HEK293T (cell line): Measurements from ENCODE around the gene DSG2.

Experiments
- BHLHE40 ChIP-seq: fragments of 450-650 bp; IDR thresholded peaks from 2 replicates; pipeline ENCODE4 v1.6.1; 2016; ENCODE audit warnings: mild to moderate bottlenecking, moderate library complexity, borderline replicate concordance
- CTBP1 ChIP-seq: fragments of 450-650 bp; IDR thresholded peaks from 2 replicates; pipeline ENCODE4 v1.6.1; 2016; ENCODE audit warnings: borderline replicate concordance
- ELF4 ChIP-seq: fragments of 450-650 bp; IDR thresholded peaks from 2 replicates; pipeline ENCODE4 v1.6.1; 2017; ENCODE audit warnings: antibody characterized with exemption
- FOXM1 ChIP-seq: fragments of 450-650 bp; IDR thresholded peaks from 2 replicates; pipeline ENCODE4 v1.6.1; 2017; ENCODE audit warnings: mild to moderate bottlenecking, borderline replicate concordance
- LEF1 ChIP-seq: fragments of 450-650 bp; IDR thresholded peaks from 2 replicates; pipeline ENCODE4 v1.6.1; 2017; ENCODE audit warnings: mild to moderate bottlenecking, borderline replicate concordance
- PKNOX1 ChIP-seq: fragments of 450-650 bp; IDR thresholded peaks from 2 replicates; pipeline ENCODE4 v1.6.1; 2016
- SP1 ChIP-seq: fragments of 450-650 bp; IDR thresholded peaks from 2 replicates; pipeline ENCODE4 v1.6.1; 2017
- SUZ12 ChIP-seq: fragments of 450-650 bp; IDR thresholded peaks from 2 replicates; pipeline ENCODE4 v1.6.1; 2016; ENCODE audit warnings: mild to moderate bottlenecking
- TARDBP ChIP-seq: fragments of 450-650 bp; IDR thresholded peaks from 2 replicates; pipeline ENCODE4 v1.6.1; 2016

GRCh38 chr18:31553800-31554199 lies 55.8 kb downstream of the DSG2 start:
- TF ChIP-seq ELF4: no peak
- TF ChIP-seq TARDBP: no peak
- no peak for TF ChIP-seq BHLHE40
- no peak for TF ChIP-seq CTBP1
- TF ChIP-seq SP1: no peak
- TF ChIP-seq PKNOX1: no peak
- no peak for TF ChIP-seq FOXM1
- TF ChIP-seq LEF1: no peak
- no peak for TF ChIP-seq SUZ12
